Activated CD4-positive, alpha-beta T cell treated with anti-CD3 and anti-CD28 coated beads, Interleukin-2, amount 50 U/mL, for 16 hours (primary cell): Measurements from ENCODE around the gene EBI3.
A peak's percentile ranks its signal among the peaks of the same experiment; 100 is the strongest.
"Not testable (repeated sequence)": the region's sequence is repeated elsewhere in the genome, so short reads cannot be mapped to it uniquely, and the experiment has no call there.

Experiments
- DNase-seq: peaks from one replicate; pipeline ENCODE4 v3.0.0-alpha.2; 2020

The EBI3 gene

GRCh38 chr19:4200940-4201542 lies 28.3 kb upstream of the EBI3 start:
- no peak for DNase-seq

DNA sequence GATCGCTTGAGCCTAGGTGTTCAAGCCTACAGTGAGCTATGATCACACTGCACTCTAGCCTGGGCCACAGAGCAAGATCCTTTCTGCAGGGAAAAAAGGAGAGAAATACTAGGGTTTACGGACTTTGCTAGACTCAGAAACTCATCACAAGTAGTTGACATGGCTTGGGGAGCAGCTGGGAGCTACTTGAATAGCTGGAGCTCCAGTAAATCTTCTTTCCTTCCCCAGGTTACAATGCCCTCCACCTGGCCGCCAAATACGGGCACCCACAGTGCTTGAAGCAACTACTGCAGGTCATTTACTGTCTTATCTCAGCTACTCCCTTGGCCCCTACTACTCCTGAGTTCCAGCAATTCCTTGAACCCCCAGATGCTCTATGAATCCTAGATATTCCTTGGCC lies 27.5 kb upstream of the EBI3 start:
- DNase-seq, result no peak

GRCh38 chr19:4206818-4207484 lies 22.4 kb upstream of the EBI3 start:
- peak; percentile 24 for DNase-seq

- no peak for DNase-seq
Observed at GRCh38 chr19:4208385-4209094, 20.8 kb upstream of the EBI3 start.

DNA sequence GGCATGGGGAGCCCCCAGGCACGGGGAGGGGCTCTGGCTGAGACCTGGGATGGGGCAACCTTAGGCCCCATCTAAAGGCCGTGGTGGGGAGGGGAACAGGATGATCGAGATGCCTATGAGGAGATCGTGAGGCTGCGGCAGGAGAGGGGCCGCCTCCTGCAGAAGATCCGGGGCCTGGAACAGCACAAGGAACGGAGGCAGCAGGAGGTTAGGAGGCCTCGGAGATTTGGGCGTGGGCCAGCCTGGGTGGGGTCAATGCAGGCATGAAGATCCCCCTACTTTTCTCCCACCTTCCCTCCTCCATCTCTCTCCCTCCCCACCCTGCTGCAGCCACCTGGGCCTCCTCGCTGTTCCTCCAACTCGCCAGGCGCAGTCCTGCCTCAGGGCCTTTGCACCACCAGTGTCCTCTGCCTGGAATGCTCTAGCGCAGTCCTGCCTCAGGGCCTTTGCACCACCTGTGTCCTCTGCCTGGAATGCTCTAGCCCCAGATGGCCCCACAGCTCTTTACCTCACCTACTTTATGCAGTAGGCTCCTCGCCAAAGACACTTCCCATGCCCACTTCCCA lies 19.1 kb upstream of the EBI3 start:
- DNase-seq, result no peak

DNA sequence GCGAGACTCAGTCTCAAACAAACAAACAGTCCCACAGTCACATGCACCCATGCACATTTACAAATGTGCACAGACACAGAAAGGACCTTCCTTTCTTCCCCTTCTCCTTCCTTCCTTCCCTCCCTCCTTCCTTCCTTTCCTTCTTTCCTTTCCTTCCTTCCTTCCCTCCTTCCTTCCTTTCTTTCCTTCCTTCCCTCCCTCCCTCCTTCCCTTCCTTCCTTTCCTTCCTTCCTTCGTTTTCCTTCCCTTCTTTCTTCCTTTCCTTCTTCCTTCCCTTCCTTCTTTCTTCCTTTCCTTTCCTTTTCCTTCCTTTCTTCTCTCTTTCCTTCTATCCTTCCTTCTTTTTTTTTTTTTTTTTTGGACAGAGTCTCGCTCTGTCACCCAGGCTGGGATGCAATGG lies 16.2 kb upstream of the EBI3 start:
- no peak for DNase-seq

- no peak for DNase-seq
Observed at GRCh38 chr19:4215807-4216206, 13.5 kb upstream of the EBI3 start.

DNA sequence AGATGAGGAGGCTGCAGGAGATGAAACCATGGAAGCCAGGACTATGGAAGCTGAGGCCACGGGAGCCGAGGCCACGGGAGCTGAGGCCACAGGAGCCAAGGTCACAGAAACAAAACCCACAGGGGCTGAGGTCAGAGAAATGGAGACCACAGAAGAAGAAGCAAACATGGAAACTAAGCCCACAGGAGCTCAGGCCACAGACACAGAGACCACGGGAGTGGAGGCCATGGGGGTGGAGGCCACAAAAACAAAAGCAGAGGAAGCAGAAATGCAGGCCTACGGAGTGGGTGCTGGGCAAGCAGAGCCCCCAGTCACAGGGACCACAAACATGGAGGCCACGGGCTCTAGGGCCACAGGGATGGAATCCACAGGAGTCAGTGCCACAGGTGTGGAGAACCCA lies 12.5 kb upstream of the EBI3 start:
- DNase-seq, result no peak

DNA sequence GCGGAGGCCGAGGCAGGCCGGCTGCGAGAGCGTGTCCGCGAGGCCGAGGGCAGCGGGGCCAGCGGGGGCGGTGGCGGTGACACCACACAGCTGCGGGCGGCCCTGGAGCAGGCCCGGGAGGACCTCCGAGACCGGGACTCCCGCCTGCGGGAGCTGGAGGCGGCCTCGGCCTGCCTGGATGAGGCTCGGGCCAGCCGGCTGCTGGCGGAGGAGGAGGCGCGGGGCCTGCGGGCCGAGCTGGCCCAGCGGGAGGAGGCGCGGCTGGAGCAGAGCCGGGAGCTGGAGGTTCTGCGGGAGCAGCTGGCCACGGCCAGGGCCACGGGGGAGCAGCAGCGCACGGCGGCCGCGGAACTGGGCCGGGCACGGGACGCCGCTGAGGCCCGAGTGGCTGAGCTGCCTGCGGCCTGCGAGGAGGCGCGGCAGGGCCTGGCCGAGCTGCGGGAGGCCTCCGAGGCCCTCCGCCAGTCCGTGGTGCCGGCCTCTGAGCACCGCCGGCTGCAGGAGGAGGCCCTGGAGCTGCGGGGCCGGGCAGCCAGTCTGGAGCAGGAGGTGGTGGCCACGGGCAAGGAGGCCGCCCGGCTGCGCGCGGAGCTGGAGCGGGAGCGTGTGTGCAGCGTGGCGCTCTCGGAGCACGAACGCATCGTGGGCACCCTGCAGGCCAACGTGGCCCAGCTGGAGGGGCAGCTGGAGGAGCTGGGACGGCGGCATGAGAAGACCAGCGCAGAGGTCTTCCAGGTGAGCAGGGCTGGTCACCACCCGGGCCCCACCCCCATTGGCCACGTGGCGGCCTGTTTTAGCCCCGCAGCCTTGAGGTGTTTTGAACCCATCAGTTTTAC lies 11.7 kb upstream of the EBI3 start:
- DNase-seq, result no peak

DNA sequence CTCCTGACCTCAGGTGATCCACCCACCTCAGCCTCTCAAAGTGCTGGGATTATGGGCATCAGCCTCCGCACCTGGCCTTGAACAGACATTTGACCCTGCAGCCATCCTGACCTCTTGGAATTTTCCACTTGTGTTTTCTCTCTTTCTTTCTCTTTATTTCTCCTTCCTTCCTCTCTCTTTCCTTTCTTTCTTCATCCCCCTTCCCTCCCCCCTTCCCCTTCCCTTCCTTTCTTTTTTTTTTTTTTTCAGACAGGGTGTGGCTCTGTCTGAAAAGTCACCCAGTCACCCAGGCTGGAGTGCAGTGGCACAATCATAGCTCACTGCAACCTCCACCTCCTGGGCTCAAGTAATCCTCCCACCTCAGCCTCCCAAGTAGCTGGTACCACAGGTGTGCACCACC lies 10.8 kb upstream of the EBI3 start:
- not testable (repeated sequence) for DNase-seq

- no peak for DNase-seq
Observed at GRCh38 chr19:4220188-4220587, 9.1 kb upstream of the EBI3 start.

DNA sequence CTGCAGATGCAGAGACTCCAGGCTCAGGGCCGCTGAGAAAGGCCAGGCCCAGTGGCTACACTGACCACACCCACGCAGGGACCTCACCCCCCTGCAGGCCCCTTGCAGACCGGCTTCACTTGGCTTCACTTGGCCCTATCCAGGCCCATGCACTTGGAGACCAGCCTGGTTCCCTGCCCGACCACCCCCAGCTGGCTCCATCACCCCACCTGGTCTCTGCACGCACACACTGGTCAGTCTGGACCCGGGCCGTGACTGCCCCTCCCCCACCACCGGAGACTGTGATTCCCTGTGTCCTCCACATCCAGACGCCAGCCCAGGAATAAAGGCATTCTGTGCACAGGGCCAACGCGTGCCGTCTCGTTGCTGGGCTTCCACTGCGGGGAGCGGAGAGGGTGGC lies 4.9 kb upstream of the EBI3 start:
- DNase-seq, result no peak

GRCh38 chr19:4225885-4226284 lies 3.4 kb upstream of the EBI3 start:
- DNase-seq, result no peak

DNA sequence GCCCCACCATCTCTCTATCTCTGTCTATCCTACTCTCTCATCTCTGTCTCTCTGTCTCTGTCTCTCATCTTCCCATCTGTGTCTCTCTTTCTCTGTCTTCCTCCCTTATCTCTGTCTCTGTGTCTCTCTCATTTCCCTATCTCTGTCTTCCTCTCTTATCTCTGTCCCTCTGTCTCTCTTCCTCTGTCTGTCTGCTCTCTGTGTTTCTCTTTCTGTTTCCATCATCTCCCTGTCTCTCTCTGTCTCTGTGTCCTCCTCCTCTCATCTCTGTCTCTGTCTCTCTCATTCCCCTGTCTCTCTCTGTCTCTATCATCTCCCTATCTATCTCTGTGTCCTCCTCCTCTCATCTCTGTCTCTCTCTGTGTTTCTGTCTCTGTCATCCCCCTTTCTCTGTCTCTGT lies 1.6 kb upstream of the EBI3 start:
- DNase-seq, result no peak

DNA sequence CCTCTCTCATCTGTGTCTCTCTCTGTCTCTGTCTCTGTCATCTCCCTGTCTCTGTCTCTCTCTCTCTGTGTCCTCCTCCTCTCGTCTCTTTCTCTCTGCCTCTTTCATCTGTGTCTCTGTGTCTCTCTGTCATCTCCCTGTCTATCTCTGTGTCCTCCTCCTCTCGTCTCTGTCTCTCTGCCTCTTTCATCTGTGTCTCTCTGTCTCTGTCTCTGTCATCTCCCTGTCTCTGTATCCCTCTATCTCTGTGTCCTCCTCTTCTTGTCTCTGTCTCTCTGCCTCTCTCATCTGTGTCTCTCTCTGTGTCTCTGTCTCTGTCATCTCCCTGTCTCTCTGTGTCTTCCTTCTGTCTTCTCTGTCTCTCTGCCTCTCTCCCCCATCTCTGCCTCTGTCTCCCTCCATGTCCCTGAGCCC lies 551 bp upstream of the EBI3 start:
- no peak for DNase-seq

GRCh38 chr19:4230237-4230636 lies 914 bp downstream of the EBI3 start:
- not testable (repeated sequence) for DNase-seq

- DNase-seq, result not testable (repeated sequence)
Observed at GRCh38 chr19:4231521-4231920, 2.2 kb downstream of the EBI3 start.

DNA sequence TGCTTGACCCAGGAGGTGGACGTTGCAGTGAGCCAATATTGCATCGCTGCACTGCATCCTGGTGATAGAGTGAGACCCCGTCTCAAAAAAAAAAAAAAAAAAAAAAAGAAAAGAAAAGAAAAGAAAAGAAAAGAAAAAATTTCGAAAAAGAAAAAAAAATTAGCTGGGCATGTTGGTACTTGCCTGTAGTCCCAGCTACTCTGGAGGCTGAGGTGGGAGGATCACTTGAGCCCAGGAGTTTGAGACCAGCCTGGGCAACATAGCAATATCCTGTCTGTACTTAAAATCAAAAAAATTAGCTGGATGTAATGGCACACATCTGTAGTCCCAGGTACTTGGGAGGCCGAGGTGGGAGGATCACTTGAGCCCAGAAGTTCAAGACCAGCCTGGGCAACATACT lies 2.8 kb downstream of the EBI3 start:
- not testable (repeated sequence) for DNase-seq

DNA sequence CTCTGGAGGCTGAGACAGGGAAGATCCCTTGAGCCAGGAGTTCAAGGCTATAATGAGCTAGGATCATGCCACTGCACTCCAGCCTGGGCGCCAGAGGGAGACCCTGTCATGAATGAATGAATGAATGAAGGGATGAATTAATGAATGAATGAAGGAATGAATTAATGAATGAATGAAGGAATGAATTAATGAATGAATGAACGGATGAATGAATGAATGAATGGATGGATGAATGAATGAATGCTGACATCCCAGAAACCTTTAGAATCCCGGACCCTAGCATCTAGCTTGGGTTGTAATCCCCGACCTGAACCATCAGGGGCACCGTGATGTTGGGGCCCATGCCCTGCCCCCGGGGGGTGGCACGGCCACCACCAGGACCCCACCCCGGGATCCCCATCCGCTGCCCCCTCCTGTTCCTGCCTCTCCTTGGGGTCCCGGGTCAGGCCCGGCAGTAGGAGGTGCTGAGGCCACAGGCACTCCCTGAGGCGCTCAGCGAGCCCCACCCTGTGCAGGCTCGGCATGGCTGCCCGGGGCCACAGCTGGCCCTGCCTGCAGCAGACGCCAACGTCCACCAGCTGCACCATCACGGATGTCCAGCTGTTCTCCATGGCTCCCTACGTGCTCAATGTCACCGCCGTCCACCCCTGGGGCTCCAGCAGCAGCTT lies 3.4 kb downstream of the EBI3 start:
- DNase-seq, result no peak

- DNase-seq, result peak; percentile 80
Observed at GRCh38 chr19:4233282-4233853, 4.0 kb downstream of the EBI3 start.

DNA sequence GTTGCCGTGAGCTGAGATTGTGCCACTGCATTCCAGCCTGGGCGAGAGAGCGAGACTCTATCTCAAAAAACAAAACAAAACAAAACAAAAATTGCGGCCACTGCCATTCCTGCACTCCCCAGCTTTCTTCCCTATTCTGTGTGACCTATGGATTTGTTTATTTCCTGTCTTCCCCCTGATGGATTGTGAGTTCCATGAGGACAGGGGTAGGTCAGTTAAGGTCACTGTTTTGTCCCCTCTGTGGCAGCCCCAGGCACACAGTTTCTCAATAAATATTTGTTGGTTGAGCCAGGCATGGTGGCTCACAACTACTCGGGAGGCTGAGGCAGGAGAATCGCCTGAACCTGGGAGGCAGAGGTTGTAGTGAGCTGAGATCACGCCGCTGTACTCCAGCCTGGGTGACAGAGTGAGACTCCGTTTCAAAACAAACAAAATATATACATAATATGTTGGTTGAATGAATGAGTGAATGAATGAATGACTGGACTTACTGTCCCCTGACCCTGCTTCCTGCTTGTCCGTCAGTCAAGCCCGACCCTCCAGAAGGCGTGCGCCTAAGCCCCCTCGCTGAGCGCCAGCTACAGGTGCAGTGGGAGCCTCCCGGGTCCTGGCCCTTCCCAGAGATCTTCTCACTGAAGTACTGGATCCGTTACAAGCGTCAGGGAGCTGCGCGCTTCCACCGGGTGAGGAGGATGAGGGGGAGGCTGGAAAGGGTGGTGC lies 5.0 kb downstream of the EBI3 start:
- no peak for DNase-seq

GRCh38 chr19:4234862-4235201 lies 5.5 kb downstream of the EBI3 start:
- no peak for DNase-seq
